Stimulated activated CD4-positive, alpha-beta T cell treated with anti-CD3 and anti-CD28 coated beads, TNF-alpha, amount 100 ng/mL, for 24 hours (primary cell): ENCODE measurements around the gene UGT2A1.

Experiments used
- DNase-seq, 3 experiments: peaks; one replicate each; pipeline ENCODE4 v3.0.0-alpha.2; 2020; ENCODE audit warnings: low read depth in 3 of 3

Gene UGT2A1

DNA sequence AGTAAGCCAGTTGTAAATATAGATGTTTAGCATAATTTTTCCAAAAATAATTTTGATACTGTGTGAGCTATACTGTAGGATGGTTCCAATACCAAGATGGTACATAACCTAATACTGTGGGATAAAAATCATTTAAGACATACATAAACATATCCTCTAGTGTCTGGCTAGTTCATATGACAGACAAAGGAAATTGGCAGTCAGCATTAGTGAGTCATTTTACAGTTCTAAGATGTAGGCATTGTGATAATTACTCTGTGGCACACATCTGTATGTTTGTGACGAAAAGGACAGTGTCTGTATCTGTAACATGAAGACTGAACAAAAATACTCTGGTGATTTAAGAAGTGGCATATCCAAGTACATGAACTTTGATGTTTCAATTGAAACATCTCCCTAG lies 63.2 kb downstream of the UGT2A1 start:
- DNase-seq, result no peak

DNA sequence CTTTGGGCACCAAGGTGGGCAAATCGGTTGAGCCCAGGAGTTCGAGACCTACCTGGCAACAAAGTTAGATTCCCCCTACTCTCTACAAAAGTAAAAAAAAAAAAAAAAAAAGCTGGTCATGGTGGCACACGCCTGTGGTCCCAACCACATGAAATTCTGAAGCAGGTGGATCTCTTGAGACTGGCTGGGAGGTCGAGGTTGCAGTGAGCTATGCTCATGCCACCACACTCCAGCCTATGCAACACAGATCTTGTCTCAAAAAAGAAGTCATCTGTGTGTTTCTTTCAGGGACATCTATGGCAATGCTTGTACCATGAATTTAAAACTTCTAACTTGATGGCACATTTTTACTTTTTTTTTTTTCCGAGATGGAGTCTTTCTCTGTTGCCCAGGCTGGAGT lies 68.9 kb downstream of the UGT2A1 start:
- DNase-seq, result no peak

DNA sequence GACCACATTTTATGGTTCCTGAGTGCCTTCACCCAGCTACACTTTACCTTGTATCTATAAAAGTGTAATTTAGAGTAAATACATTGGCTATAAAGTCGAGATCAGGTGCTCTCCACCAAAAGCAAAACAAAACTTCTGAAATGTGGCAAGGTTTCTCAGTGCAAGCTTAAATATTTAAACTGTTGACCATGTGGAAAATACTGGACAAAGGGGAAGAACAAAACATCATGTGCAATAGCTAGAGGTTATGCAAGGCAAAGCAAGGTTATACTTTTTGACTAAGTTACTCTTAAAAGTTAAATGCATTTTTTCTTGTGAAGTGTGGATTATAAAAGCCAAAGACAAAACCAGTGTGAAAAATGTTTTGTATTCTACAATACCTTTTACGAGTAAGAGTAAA lies 69.5 kb downstream of the UGT2A1 start:
- no peak for DNase-seq

DNA sequence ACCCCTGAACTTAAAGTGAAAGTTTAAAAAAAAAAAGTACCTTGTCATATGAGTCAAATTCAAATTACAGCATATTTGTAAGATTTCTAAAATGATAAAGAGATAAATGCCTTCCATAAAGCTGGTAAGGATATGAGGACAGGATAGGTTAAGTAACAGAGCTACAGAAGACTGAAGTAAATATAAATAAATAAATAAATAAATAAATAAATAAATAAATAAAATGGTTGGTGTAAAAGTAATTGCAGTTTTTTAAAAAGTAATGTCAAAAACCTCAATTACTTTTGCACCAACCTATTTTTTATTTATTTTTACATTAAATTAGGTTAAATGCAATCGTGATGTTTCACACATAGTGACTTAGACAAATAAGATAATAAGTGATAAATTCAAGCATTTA lies 75.8 kb downstream of the UGT2A1 start:
- DNase-seq, result no peak

DNA sequence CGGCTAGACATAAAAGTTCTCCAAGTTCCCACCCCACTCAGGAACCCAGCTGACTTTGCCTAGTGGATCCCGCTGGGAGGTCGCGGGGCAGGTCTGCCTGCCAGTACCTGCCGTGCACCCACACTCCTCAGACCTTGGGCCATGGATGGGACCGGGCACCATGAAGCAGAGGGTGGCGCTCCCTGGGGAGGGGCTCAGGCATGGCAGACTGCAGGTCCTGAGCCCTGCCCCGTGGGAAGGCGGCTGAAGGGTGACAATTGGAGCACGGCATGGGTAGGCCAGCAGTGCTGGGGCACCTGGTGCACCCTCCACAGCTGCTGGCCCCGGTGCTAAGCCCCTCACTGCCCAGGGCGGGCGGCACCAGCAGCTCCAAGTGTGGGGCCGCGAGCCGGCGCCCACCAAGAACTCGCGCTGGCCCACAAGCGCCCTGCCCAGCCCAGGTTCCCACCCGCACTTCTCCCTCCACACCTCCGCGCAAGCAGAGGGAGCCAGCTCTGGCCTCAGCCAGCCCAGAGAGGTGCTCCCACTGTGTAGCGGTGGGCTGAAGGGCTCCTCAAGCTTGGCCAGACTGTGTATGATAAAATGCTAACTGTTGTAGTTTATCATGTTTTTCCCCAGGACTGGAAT lies 76.7 kb downstream of the UGT2A1 start:
- DNase-seq, result no peak

DNA sequence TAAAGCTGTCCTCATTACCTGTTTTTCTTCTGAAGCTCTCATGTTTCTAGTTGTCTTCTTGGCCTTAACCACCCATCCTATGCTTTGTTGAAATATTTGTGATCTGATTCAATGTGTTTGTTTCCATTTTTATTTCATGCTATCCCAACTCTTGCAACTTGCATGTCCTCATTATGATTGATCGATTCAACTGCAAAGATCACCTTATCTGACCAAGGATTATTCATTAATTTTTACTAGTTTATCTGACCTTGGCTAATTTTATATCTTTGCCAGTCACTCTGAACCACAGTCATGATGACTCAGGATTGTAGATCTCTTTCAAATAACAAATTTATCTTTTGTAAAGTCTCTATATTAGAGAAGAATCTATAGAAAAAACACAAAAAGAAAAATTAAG lies 84.3 kb downstream of the UGT2A1 start:
- DNase-seq, result no peak

DNA sequence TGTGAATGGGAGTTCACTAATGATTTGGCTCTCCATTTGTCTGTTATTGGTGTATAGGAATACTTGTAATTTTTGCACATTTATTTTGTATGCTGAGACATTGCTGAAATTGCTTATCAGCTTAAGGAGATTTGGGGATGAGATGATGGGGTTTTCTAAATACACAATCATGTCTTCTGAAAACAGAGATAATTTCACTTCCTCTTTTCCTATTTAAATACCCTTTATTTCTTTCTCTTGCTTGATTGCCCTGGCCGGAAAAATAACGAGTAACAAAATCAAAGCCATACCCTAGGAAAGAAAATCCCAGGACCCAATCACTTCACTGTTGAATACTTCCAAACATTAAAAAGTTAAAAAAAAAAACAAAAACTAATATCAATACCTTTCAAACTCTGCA lies 89.6 kb downstream of the UGT2A1 start:
- no peak for DNase-seq

DNA sequence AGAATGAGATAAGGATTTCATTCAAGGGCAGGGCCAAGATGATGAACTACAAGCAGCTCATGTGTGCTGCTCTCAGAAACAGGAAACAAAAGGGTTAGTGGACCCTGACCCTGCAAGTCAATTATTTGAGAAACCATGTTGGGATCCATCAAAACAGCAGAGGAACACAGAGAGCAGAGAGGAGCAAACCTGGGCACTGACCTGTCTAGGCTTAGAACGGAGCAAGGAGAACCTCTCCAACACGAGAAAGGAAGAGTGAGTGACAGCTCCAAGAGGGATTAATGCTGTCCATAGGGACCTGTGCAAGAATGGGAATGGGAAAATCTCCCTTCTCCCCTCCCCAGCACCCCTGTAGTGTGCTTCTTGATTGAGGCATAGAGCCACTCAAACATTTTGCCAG lies 103.4 kb downstream of the UGT2A1 start:
- DNase-seq, result no peak

DNA sequence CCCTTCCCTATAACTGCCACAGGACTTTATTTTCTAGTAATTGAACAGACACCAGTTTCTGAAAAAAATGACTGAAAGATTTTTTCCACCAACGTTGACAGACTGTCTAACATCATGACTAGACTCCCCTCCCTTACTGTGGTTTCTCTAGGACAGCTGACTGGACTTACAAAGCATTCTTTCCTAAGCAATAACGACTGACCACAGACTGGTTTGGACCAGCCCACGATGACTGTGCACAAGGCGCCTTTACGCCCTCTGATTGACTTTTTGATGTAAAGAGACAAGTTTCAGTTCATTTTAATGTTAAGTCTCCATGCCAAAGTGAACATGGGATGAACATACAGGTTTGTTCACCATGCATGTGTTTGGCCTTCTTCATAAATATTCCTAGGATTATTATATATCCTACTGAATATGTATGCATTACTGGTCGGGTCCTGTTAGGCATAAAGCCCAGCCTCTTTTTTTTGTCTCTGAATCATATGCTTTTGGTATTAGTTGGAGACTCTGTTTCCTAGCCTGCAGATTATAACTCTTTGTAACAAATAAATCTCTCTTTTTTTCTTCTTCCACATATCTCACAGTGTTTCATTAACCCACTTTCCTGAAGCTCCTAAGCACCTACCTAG lies 106.8 kb downstream of the UGT2A1 start:
- no peak for DNase-seq
